Activated CD8-positive, alpha-beta memory T cell treated with anti-CD3 and anti-CD28 coated beads, Interleukin-2, amount 50 U/mL, for 1 hour (primary cell): Measurements from ENCODE around the gene PRKCB.

ENCODE experiments used
- DNase-seq: peaks from one replicate; pipeline ENCODE4 v3.0.0-alpha.2; 2020; ENCODE audit errors: extremely low read depth

Gene PRKCB

DNA sequence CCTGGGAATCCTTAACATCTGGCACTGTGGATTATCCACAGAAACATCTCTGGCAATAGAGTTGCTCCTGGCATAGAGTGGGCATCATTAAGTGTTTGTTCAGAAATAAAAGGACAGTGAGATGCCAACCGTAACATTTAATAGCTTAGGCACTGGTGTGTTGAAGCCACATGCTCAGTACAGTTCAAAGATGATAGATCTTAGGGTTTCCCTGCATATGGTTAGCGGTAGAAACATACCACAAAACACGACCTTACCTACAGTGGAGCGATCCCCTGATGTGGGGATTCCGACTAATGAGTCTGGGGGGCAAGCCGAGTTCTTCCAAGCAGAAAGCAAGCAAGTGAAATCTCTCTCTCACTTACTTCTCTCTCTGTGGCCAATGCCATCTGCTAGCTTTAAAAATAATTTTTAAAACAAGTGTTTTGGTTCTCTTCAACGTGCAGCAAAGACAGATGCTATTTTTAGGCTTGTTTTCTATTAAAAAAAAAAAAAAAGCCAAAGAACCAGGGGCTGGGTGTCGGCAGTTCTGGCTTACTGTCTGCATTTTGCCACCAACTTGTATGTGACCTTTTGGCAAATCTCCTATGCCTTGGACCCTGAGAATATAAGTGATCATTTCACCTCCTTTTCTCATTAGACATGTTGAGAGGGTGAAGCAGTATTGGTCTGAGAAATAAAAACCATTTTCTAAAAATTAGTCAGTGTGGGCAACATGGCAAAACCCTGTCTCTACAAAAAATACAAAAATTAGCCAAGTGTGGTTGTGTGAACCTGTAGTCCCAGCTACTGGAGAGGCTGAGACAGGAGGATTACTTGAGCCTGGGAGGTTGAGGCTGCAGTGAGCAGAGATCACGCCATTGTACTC lies 331.1 kb downstream of the PRKCB start:
- no peak for DNase-seq

DNA sequence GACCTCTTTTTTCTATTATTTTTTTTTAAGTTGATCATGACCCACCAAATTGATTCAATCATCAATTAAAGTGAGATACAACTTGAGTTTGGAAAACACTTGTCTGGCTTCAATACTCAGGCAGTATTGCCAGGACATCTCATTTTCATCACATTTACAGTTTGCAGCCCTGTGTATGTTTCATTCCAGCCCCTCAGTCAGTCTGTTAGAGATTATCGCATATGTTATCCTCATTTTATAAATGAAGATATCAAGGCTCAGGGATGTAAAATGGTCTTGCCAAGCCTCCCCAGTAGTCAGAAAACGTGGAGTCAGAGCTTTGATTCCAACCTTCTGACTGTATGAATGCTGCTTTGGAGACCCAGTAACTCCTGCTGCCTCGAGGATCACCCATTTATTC lies 333.1 kb downstream of the PRKCB start:
- DNase-seq, result no peak

DNA sequence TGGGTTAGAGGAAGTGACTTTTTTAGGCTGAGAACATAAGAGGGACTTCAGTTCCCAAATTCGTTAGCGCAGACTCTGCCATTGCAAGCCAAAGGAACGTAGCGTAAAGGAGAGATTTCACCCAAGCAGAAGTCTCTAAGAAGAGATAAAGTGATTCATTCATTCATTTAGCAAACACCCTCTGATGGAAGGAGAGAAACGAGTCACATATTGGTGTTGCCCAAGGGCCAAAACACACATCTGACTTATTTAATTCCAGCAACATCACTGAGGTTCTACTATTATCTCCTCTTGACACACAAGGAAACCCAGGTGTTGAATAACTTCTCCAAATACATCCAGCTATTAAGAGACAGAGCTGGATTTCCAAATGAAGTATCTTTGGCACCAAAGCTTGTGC lies 334.6 kb downstream of the PRKCB start:
- DNase-seq, result no peak

DNA sequence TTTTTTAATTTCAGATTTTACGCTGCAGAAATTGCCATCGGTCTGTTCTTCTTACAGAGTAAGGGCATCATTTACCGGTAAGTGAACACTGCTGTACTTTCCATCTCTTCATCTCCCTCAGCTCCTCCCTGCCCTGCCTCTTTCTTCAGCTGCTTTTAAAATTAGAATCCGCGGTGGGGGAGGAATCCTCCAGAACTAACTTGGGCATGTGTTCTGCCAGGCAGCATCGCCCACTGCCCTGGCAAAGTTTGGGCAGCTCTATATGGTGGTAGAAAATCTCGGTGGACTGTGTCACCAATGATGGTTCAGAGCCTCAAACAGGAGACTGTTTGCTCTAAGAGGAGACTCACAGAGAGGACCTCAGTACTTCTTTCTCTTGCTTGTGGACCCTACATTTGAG lies 338.7 kb downstream of the PRKCB start:
- DNase-seq, result no peak

DNA sequence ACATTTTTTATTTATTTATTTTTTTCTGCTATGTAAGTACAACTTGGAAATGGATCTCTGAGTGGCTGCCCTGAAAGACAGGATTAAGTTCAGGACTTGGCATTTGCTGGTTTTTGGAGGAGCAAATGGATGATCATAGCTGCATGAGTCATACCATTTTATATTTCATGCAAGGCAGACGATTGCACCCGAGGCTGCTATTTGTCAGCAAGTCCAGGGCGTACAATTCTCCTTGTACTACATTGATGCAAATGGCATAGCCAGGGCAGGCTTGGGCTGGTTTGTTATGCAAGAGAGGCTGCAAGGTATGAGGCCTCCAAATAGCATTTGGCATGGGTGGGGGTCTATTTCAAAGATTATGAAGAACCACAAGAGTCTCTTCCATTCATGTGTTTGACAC lies 339.2 kb downstream of the PRKCB start:
- no peak for DNase-seq

DNA sequence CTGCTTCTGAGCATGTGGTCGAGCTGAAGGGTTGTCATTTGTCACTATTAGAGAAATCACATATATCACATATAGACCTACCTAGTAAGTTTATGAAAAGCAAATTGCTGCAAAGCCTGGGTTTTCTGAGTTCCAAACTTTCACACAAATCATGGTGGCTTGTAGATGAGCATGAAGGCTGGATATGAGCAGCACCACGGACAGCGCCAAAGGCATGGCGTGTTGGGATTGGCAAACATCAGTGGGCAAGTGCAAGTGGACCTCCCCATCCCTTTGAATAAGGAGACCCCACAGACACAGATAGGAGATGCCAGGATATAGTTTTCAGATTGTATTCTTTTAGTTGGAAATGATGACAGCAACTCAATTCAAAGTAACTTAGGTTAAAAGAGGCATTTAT lies 342.7 kb downstream of the PRKCB start:
- DNase-seq, result no peak

DNA sequence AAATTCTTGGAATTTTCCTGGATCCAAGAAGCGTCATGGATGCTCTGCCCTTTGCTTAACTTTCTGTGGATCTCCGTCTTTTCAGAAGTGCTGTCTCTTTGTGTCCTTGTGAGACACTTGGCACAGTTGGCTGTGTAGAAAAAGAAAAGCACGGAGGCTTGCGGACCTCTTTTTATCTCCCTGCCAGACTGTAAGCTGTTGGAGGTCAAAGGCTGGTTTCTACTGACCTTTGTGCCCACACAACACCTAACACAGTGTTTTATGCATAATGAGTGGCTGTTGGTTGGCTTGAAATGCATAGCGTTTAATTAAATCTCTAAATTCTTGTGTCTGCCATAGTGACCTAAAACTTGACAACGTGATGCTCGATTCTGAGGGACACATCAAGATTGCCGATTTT lies 344.7 kb downstream of the PRKCB start:
- DNase-seq, result no peak

DNA sequence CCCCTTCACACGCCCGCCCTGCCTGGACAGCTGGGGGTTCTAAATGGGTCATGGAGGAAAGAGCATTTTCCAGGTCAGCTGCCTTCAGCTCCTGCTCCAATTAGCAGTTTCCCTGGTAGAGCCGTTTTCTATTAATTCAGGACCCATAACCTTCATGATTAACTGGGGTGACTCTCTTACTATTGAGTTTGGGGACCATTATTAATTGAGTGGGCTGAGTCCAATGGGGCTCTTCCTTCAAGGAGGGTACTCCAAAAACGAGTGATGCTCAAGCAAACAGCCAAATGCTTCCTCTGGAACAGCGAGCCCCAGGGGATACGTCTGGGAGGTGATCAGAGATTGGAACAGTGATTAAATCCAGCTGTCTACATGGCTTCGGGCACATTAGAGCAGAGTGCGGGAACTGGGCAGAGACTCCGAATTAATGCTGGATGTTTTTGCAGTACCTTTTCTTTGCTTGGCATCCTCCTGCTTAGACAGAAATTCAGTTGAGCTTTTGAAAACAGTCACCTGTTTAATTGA lies 352.3 kb downstream of the PRKCB start:
- no peak for DNase-seq

DNA sequence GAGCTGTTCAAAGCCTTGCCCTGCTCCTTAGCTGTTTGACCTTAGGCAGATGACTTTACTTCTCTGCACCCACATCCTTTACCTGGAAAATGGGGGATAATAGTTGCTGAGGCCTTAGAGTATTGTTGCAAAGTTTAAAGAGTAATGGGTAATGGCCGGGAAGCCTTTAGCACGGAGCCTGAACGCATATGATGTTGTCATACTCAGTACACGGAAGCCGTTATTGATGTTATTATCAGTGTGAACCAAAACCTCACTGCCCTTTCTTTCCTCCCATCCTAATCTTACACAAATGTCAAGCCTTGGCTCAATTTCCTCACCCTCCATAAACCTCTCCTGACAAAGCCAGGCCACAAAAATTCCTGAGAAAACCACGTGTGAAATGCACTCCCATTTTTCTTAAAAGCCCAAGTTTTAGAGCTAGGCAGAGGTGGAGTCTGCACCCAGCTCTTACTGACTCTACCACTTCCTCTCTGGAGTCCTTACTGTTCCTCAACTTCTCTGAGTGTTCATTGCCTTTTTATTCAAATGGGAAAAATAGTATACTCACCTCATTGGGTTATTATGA lies 353.1 kb downstream of the PRKCB start:
- no peak for DNase-seq

DNA sequence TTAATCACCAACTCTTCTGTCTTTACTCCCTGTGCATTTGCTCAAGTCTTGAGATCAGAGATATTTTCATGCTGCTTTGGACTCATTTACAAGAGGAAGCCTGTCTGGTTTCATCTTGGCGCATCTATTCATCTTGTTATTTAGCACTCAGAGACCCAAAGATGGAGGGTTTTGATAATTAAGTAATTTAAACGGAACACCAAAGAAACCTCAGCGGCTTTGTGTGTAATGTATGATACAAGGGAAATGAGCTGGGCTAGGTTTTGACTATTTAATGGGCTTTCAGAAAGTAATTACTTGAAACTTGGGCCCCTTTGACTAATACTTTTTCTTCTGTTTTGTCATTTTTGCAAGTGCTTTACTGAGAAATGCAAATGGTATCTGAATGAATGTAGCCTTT lies 354.2 kb downstream of the PRKCB start:
- DNase-seq, result no peak

DNA sequence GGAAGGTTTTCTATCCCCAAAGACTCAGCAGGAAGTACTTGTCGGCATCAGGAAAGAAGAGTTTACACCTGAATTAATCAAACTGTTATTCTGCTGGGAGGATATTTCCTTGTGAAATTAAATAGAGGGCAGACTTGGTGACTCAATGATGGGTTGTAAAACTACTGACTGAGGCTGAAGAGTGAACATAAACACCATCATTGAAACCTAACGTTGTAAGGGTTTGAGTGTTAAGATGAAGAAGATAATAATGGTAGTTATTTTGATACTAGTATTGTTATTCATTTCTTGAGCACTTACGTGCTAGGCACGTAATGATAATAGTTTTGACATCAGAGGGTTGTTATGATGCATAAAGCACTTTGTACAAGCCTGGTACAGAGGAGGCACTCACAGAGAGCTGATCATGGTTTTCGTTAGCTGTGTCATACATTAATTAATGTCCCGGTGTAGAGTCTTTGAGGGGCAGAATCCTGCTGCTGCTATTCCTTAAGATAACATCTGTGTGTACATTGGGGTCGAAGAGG lies 356.2 kb downstream of the PRKCB start:
- DNase-seq, result no peak

DNA sequence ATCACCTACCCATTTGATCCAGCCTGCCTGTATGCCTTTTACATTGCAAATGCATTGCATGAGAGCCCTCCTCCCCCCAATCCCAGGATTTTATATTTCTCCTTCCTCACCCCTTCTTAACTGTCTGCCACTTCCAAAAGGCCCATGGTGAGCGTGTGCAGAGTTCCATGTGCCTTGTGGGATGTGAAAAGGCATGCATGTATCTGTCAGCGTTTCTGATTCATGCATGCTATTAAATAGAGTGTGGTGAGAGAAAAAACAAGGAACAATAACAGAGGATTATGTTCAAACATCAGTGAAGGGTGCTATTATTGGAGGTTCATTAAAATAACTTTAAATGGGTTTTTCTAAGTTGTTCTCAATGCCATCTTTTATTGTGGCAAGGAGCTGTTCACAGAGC lies 359.4 kb downstream of the PRKCB start:
- DNase-seq, result no peak

DNA sequence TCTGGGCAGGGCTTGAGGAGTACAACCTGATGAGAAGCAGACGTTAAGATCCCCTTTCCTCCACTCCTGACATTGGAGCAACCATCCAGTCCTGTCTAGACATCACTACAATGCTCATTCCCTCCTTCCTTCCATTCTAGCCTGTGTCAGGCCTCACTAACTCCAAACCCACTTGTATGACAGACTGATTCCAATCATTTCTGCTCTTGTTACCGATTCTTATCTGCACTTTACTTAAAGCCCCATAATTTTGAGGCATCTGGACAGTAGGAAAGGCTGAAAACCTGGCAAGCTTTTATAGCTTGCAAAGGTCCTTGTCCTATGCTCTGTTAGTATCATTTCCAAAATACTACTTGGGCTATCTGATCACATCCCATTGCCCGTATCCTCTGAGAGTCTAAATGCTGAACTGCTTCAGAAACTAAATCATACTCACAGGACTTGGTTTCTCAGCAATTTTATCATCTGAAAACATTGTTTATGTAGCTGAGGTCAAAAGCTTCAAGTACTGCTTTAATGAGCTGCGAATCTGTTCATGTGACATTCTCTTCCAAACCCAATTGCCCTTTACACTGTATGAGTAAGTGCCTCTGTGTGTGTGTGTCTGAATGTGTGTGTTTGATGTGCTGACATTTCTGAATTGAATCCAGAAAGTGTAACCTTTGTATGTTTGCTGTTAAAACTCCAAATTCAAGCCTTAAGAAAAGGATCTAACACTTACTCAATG lies 363.2 kb downstream of the PRKCB start:
- DNase-seq, result no peak

DNA sequence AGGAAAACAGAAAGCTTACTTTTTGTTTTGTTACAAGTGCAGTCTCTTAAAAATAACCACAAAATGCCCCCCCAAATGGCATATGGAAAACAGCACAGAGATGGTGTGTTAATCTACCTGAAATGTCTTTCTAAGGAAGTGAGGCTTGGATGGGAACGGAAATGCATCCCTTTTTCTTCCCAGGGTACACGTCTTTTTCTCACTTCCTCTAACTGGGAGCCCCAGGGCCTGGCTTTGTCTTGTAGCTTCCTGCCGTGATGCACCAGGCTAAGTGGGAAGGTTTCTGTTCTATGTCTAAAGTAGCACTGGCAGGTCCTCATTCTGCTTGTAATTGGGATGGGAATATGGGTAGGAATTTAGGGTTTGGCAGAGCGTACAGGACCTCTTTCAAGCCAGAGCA lies 367.9 kb downstream of the PRKCB start:
- no peak for DNase-seq

DNA sequence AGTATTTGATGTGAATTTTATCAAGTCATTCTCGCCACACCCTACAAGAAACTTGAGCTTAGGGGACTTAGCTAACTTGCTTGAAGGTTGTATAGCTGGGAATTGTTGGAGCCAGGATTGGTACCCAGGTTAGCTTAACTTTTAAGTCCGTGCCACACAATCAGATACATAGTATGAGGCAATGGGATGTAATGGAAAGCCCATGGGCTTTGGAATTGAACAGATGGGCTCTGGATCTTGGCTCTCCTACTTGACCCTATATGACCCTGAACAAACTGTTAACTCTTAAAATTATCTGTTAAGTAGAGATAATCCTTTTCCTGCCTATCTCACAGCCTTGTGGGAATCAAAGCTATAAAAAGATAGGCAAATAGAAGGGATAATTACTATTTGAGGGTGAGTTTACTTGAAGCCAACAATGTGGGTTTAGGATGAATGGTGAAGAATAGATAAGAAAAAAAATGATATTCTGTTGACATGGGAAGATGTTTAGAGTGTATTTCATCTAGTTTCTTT lies 368.4 kb downstream of the PRKCB start:
- DNase-seq, result no peak

DNA sequence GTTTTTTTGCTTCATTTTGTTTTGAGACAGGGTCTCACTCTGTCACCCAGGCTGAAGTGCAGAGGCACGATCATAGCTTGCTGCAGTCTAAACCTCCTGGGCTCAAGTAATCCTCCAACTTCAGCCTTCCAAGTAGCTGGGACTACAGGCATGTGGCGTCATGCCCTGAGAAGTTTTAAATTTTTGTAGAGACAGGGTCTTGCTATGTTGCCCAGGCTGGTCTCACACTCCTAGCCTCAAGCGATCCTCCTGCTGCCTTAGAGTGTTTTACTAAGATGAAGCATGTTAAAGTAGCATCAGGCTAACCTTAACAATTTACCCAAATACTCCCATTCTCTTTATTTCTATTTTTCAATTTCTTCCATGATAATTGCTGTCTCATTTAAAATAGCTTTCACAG lies 371.1 kb downstream of the PRKCB start:
- DNase-seq, result no peak

DNA sequence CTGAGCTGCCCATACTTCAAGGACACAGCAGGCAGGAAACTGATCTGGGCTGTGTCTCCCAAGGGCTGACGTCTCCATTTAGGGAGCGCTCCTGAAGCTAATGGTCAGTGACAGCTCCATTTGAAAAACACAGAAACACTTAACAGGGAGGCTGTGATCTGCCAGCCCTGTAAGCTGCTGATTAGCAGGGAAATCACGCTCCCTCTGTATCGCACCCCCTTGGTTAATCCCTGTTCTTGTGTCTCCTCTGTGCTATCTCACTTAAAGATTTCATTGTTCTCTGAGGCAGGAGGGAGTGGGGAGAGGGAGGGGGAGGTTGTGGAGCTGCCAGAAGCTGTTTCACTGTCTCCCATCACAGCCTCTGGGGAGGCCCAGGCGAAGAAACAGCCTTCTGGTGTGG lies 372.9 kb downstream of the PRKCB start:
- no peak for DNase-seq

DNA sequence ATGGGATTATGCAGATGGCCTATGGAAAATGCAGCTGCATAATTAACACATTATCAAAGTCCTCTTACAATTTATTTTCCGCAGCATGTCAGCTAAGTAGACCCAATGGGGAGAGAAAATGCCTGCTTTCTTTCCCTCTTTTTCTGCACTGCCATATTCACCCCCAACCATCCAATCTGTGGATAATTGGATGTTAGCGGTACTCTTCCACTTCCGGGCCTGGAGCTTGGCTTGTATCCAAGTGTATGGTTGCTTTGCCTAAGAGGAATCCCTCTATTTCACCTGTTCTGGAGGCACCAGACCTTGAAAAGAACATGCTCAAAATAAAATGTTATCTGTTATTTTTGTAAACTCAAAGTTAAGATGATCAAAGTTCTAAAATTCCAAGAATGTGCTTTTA lies 379.2 kb downstream of the PRKCB start:
- no peak for DNase-seq

DNA sequence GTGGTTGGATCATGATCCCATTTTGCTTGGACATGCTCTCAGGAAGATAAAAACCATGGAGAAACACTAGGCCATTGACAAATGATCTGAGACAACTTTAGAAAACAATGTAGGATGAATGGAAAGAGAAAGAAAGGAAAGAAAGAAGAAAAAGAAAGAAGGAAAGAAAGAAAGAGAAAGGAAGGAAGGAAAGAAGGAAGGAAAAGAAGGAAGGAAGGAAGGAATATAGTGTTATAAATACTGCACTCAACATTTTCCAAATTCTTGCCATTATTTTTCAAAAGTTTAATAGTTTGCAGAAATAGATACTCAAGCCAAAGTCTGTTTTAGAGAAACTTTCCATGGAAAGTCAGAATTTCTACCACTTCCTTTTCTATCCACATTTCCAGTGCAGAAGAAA lies 381.2 kb downstream of the PRKCB start:
- DNase-seq, result no peak

DNA sequence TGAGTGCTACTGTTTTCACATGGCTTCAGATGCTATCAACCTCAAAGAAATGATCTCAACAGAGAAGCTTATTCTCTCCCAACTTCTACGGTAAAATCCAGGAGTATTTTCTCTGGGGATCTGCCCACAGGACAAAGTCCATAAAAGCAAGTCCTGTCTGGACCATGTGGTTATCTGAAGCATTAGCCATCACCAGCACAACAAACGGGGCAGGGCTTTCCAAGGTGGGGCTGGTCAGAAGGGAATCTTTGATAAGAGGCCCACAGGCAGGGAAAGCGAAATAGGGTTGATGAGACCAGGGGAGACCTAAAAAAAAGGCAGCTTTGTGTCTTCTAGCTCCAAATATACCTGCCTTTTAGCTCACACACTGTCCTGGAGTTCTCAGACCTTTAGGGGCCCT lies 381.7 kb downstream of the PRKCB start:
- DNase-seq, result no peak

DNA sequence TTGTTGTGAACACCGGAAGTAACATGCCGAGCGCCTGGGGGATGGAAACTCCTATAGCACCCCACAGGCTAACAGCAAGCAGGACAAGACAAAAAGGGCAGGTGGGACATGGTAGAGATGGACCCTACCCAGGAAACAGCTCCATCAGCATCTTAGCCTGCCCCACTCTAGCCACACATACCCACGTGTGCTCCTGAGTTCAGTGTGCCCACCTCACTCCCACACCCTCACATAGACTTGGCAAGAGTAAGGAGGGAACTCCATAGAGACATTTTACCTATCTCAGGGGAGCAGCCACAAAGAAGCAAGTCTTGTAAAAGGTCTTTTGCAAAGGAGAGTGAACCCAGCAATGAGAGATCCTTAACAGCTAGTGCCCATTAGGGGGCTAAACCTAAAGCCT lies 382.5 kb downstream of the PRKCB start:
- no peak for DNase-seq

DNA sequence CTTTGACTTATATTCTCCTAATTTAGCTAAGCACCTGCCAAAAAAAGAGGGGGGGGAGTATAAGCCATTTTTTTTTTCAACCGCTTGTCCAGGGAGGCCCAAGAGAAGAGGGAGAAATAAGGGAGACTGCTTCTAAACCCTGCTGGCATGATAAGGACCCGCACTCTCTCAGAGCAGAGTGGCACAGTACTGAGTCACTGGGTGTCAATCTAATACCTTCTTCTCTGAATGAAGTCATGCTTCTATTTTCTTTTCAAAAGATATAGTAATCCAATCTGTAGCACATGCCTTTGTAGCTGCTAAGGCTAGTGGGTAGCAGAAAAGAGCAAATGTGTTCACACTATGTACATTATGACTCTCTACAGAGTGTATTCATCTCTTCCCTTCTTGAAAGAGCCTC lies 385.4 kb downstream of the PRKCB start:
- DNase-seq, result no peak
